ENCODE data around the gene SH3RF3. TPM values are rescaled to one million over a fixed set of nuclear protein-coding genes. Genes with fewer than 3 reads are reported as not detected.

The SH3RF3 gene
- total RNA-seq, 2 experiments from 2014 or later, result 0.05 to 0.06 TPM

DNA sequence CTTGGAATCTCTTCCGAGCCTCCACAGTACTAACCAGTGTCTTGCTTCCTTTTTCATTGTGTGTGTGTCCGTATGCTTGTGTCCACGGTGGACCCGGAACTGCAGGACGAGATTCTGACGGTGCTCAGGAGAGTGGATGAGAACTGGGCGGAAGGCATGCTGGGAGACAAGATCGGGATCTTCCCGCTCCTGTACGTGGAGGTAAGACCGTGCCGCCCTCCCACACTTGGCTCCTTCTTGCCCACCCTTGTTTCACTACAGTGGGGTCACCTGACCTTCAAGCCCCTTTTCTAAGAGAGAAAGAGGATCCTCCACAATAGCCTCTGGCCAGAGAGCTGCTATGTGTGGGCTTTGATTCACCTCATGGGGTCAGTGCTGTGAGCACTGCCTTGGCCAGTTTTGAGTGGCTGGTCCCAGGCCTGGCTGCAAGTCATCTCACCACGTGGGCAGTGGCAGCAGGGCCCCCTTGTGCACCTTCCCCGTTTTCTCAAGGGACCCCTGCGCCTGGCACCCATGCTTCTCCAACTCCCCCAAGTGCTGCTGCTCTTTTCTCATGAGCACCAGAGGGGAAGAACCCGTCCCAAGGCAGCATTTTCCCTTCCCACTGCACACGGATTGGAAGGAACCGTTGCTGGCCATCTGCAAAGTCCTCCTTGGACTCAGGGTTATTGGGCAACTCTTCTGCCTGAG, 242.6 kb downstream of the SH3RF3 start:
- DNase-seq (peak; percentile 25), ATAC-seq (no peak)
- H3K36me3 Mint-ChIP-seq, result no peaks in the 10 kb centered on the region
- H3K9me3 Mint-ChIP-seq (ENCODE audit: low read depth), result no peaks in the 10 kb centered on the region
- H3K27ac Mint-ChIP-seq, result no peak overlapping the region
- H3K4me1 Mint-ChIP-seq, result no peaks in the 10 kb centered on the region
- CTCF ChIA-PET, result no interaction called here
- no peak overlapping the region for H3K4me3 Mint-ChIP-seq
- peaks cover 5% of the 10 kb centered on the region for H3K27me3 Mint-ChIP-seq

DNA sequence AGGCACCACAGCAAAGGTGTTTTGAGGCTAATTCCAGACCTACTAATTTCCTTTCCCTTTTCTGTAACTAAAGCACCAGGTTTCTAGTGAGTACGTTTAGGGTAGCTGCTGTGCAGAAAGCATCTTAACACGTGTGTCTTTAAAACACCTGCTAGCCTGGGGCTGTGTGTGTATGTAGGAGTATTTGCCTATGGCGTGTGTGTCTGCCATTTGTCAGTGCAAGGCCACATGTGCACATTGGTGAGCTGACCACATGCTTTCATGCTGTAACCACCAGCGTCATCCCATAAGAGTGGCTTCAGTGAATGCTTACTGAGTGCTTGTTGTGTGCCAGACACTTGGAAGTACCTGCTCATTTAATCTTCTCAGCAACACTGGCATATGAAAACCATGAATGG, 243.2 kb downstream of the SH3RF3 start:
- no peaks in the 10 kb centered on the region for H3K36me3 Mint-ChIP-seq
- no peak overlapping the region for H3K4me3 Mint-ChIP-seq
- no peak overlapping the region for H3K27ac Mint-ChIP-seq
- CTCF ChIA-PET, result no interaction called here
- peak; percentile 23 for DNase-seq
- ATAC-seq, result no peak
- peaks cover 5% of the 10 kb centered on the region for H3K27me3 Mint-ChIP-seq
- H3K4me1 Mint-ChIP-seq, result no peaks in the 10 kb centered on the region
- no peaks in the 10 kb centered on the region for H3K9me3 Mint-ChIP-seq (ENCODE audit: low read depth)

DNA sequence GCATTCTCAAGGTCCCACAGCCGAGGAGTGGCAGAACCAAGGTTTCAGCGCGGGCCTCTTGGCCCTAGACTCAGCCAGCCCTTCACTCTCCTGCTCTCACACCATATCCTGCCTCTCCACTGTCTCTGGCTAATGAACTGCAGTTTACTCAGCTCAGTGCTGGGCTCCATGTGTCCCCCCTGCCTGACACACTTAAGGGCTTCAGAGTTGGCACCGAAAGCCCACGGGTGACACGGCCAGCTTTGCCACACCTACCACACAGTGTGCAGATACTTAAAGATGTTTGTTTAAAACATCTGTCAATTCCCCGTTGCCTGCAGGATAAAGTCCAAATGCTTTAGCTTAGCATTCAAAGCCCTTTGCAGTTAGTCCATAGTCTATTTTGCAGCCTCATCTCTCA, 243.6 kb downstream of the SH3RF3 start:
- no peaks in the 10 kb centered on the region for H3K9me3 Mint-ChIP-seq (ENCODE audit: low read depth)
- ATAC-seq, result no peak
- H3K36me3 Mint-ChIP-seq, result no peaks in the 10 kb centered on the region
- H3K27ac Mint-ChIP-seq, result no peak overlapping the region
- peaks cover 2% of the 10 kb centered on the region for H3K27me3 Mint-ChIP-seq
- CTCF ChIA-PET, result no interaction called here
- no peak for DNase-seq
- no peaks in the 10 kb centered on the region for H3K4me1 Mint-ChIP-seq
- H3K4me3 Mint-ChIP-seq, result no peak overlapping the region

DNA sequence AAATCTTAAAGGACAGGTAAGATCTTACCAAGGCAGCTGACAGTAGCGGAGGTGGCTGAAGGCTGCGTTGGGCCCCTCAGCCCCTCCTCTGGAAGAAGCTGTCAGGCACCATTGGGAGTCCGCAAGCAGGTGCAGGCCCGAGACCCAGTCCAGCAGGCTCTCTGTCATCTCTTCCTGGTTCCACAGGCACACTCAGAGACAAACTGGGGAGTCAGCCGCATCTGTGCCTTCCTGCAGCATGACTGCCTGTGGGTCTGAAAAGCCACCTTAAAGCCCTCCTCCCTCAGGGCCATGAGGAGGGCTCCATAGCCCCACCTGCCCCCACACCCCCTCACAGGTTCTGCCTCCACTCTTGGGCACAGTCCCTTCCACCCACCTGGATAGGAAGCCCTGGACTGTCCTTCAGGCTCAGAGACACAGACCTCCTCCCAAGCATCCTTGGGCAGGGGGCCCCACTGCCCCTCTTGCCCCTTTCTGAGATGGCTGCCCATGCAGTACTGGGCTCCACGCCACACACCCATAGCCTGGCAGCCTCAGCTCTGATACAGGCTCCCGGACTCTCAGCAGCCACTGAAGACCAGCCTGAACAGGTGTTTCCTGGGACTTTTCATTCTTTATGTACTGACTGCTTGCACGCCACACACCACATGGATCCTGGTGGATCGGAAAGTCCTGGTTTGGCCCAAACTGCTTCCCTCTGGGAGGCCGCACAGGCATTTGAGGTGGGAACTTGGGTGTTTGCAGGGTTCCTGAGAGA, 245.0 kb downstream of the SH3RF3 start:
- ATAC-seq, result no peak
- H3K27ac Mint-ChIP-seq, result no peak overlapping the region

DNA sequence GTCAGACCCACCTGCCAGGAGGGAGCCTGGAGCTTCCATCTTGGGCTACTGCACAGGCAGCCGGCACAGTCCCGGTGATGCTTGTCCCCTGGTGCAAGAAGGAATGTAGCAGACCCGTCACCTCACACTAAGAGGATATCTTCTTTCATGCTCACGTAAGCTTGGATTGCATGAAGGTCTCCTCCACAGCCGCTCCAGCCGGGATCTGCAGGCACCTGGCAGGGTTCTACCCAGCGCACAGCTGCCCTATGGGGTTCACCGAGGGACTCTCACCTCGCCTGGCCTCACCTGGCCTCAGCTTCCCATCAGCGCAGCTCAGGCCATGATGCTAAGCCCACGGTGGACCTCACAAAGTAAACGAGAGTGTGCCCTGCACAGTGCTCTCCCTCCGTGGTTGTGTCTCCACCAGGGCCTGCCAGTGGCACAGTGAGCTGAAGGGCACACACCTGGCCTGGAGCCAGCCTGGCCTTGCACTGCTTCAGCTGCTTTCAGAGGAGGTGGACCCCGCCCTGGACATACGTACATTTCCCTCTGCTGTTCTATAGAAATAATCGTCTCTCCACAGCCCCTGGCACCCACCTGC, 245.6 kb downstream of the SH3RF3 start:
- Mint-ChIP-seq H3K27me3 (no peaks in the 10 kb centered on the region), H3K9me3 (ENCODE audit: low read depth) (no peaks in the 10 kb centered on the region), H3K36me3 (no peaks in the 10 kb centered on the region), H3K27ac (no peak overlapping the region), H3K4me3 (no peak overlapping the region), H3K4me1 (no peaks in the 10 kb centered on the region)
- ATAC-seq (no peak), DNase-seq (peak; percentile 38)
- CTCF ChIA-PET, result no interaction called here

More for the DNA sequence above, 245.0 kb downstream of the SH3RF3 start:
- CTCF ChIA-PET, result no interaction called here
- H3K36me3 Mint-ChIP-seq, result no peaks in the 10 kb centered on the region
- no peak overlapping the region for H3K4me3 Mint-ChIP-seq
- DNase-seq, result peak; percentile 28
- no peaks in the 10 kb centered on the region for H3K27me3 Mint-ChIP-seq
- no peaks in the 10 kb centered on the region for H3K4me1 Mint-ChIP-seq
- H3K9me3 Mint-ChIP-seq (ENCODE audit: low read depth), result no peaks in the 10 kb centered on the region

DNA sequence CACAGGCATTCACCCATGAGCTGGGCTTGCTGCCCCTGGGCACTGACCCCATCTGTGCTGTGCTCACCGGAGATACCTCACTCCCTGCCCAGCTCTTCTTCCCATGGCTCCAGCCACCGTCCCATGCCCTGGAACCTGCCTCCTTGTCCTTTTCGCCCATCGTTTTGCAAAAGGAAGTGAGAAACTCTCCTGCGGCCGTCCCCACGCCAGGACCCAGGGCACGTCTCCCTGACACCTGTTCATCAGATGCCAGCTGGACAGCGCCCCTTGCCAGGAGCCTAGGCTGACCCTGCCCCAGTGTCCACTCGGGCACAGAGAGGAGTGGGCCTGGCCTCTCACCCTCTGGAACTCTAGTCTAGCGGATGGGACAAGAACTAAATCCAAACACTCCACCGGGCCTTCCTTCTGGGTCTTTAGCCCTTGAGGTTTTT, 246.1 kb downstream of the SH3RF3 start:
- DNase-seq, result peak; percentile 28
- H3K27me3 Mint-ChIP-seq, result no peaks in the 10 kb centered on the region

DNA sequence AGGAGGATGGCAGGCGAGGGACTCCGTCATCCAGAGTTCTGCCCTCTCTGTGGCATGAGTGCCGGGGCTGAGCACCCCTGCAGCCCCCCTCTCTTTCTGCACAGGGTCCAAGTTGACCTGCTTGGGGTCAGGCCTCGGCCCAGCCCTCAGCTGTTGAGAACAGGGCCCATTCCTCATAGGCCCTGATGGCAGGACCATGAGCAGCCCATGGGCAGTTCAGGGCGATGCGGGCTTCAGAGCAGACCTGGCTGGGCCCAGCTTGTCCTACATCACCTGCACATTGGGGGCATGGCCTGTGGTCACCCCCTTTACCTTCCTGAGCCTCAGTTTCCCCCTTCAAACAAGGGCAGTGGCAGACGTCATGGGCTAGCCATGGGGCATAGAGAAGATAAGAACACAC, 246.7 kb downstream of the SH3RF3 start:
- no peak overlapping the region for H3K4me3 Mint-ChIP-seq
- no peaks in the 10 kb centered on the region for H3K27me3 Mint-ChIP-seq
- no peaks in the 10 kb centered on the region for H3K36me3 Mint-ChIP-seq
- no peak overlapping the region for H3K27ac Mint-ChIP-seq
- no peaks in the 10 kb centered on the region for H3K9me3 Mint-ChIP-seq (ENCODE audit: low read depth)
- H3K4me1 Mint-ChIP-seq, result no peaks in the 10 kb centered on the region
- ATAC-seq (no peak), DNase-seq (no peak)
- CTCF ChIA-PET, result no interaction called here

More for the DNA sequence above, 246.1 kb downstream of the SH3RF3 start:
- Mint-ChIP-seq H3K27ac (no peak overlapping the region), H3K4me3 (no peak overlapping the region), H3K36me3 (no peaks in the 10 kb centered on the region), H3K4me1 (no peaks in the 10 kb centered on the region), H3K9me3 (ENCODE audit: low read depth) (no peaks in the 10 kb centered on the region)
- CTCF ChIA-PET, result no interaction called here
- ATAC-seq, result no peak

DNA sequence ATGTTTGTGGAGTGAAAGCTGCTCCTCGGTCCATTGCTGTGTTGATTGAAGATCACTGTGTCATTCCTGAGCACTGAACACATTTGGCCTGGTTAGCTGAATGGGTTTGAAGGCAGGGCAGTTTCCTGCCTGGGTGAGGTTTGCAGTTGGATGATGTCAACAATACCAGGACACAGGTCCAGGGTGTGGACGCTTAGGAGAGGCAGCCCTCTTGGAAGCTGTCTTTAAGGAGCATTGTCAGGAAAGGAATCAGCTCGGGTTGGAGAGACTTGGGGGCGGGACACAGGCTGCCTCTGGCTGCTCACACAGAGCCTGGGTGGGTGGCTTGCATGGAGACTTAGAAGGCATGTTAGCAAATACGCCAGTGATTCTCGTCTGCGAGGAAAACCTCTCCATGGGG, 247.1 kb downstream of the SH3RF3 start:
- H3K27me3 Mint-ChIP-seq, result no peaks in the 10 kb centered on the region
- H3K4me3 Mint-ChIP-seq, result no peak overlapping the region
- H3K4me1 Mint-ChIP-seq, result no peaks in the 10 kb centered on the region
- no peak overlapping the region for H3K27ac Mint-ChIP-seq
- no peak for ATAC-seq
- peak; percentile 14 for DNase-seq
- no peaks in the 10 kb centered on the region for H3K9me3 Mint-ChIP-seq (ENCODE audit: low read depth)
- CTCF ChIA-PET, result no interaction called here
- no peaks in the 10 kb centered on the region for H3K36me3 Mint-ChIP-seq

DNA sequence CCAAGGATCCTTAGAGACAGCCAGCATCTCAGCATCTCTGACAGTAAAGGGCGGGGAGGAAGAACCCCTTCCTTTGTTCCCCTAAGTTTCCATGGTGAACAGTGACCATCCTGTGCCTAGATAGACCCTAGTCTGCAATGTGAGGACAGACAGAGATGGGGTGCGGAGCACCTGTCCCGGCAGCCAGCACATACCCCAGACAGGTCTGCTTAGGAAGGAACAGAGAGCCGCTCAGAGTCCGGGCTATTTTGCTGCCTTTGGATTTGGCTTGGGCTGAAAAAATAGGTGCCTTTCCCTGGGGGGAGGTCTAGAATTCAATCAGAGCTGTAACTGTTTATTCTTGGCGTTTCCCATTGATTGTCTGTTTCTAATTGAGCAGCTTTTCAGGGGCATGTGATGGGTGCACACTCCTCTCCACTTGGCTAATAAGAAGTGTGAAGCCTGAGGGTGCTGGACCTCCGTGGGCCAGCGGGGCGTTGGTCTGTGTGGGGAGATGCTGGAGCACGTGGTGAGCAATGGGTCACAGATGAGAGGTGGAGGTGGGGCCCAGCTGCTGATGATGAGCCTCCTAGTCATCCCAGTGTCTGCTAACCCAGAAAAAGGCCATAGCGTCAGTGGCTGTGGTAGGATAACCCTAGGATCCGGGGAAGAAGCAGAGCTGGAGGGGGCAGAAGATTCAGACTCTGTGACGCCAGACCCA, 247.9 kb downstream of the SH3RF3 start:
- Mint-ChIP-seq H3K27ac (no peak overlapping the region), H3K9me3 (ENCODE audit: low read depth) (no peaks in the 10 kb centered on the region), H3K36me3 (no peaks in the 10 kb centered on the region), H3K27me3 (no peaks in the 10 kb centered on the region), H3K4me1 (no peaks in the 10 kb centered on the region), H3K4me3 (no peak overlapping the region)
- CTCF ChIA-PET, result no interaction called here
- DNase-seq, result peak; percentile 15
- ATAC-seq, result no peak

DNA sequence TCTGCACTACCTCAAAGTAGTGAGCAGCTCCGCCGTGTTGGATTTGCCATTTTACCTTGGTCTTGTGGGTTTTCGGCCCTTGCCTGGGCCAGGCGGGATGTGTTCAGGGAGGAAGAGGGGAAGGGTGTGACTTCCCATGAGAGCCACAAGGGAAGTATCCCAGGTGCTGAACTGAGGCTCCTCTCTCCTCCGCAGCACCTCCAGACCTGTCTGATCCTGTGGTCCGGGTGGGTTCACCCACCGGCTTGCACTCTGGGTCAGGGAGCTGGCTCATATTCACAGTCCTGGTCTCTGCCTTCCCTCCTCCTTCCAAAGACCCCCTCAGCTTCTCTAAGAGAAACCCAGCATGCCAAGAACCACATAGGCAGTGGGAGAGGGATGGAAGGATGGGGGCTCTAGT, 249.0 kb downstream of the SH3RF3 start:
- CTCF ChIA-PET, result no interaction called here
- no peaks in the 10 kb centered on the region for H3K9me3 Mint-ChIP-seq (ENCODE audit: low read depth)
- no peak for ATAC-seq
- H3K27me3 Mint-ChIP-seq, result peaks cover 2% of the 10 kb centered on the region
- no peak overlapping the region for H3K27ac Mint-ChIP-seq
- DNase-seq, result peak; percentile 26
- no peaks in the 10 kb centered on the region for H3K4me1 Mint-ChIP-seq
- H3K36me3 Mint-ChIP-seq, result no peaks in the 10 kb centered on the region
- H3K4me3 Mint-ChIP-seq, result no peak overlapping the region

DNA sequence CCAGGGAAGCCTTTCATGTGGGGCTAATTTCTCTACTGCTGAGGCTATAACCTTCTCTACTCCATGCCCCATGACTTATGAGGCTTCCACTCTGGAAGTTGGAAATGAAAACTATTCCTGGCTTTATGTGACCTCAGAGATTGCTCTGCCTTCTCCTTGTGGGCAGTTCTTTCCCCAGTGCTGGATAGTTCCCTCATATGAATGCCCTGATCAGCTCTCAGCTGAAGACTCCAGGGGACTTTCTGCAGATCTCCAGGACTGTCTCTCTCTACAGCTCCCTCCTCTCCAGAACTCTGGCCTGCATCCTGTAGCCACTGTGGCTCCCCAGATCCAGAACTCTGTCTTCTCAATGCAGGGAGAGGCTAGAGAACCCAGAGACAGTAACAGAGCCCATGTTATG, 249.7 kb downstream of the SH3RF3 start:
- ATAC-seq, result no peak
- Mint-ChIP-seq H3K27me3 (peaks cover 2% of the 10 kb centered on the region), H3K4me3 (no peak overlapping the region), H3K9me3 (ENCODE audit: low read depth) (no peaks in the 10 kb centered on the region), H3K27ac (no peak overlapping the region), H3K4me1 (no peaks in the 10 kb centered on the region), H3K36me3 (no peaks in the 10 kb centered on the region)
- DNase-seq, result peak; percentile 15
- CTCF ChIA-PET, result no interaction called here

DNA sequence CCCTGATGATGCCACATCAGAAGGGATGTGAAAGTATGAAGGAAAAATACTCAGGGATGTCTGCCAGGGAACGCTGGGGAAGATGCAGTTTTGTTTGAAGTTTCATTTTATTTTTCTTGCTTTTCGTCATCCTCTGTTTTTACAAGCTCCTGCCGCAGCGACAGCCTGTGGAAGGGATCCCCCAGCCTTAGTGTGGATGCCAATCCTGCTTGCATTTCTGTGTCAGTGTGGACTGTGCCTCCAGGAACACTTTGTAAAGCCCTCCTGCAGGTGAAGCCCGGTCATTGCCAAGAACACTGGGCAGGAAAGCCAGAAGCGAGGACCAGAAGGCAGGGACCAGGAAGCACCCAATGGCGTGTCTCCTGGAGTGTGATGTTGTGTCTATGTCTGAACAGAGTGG, 250.5 kb downstream of the SH3RF3 start:
- Mint-ChIP-seq H3K9me3 (ENCODE audit: low read depth) (no peaks in the 10 kb centered on the region), H3K27me3 (peaks cover 2% of the 10 kb centered on the region), H3K4me1 (no peaks in the 10 kb centered on the region), H3K27ac (no peak overlapping the region), H3K36me3 (no peaks in the 10 kb centered on the region), H3K4me3 (no peak overlapping the region)
- ATAC-seq, result no peak
- CTCF ChIA-PET, result interaction anchor here (0.5 kb wide), 1 partner anchor 93 kb away, joined by 3 read pairs; no protein-coding TSS in a partner anchor
- peak; percentile 30 for DNase-seq

DNA sequence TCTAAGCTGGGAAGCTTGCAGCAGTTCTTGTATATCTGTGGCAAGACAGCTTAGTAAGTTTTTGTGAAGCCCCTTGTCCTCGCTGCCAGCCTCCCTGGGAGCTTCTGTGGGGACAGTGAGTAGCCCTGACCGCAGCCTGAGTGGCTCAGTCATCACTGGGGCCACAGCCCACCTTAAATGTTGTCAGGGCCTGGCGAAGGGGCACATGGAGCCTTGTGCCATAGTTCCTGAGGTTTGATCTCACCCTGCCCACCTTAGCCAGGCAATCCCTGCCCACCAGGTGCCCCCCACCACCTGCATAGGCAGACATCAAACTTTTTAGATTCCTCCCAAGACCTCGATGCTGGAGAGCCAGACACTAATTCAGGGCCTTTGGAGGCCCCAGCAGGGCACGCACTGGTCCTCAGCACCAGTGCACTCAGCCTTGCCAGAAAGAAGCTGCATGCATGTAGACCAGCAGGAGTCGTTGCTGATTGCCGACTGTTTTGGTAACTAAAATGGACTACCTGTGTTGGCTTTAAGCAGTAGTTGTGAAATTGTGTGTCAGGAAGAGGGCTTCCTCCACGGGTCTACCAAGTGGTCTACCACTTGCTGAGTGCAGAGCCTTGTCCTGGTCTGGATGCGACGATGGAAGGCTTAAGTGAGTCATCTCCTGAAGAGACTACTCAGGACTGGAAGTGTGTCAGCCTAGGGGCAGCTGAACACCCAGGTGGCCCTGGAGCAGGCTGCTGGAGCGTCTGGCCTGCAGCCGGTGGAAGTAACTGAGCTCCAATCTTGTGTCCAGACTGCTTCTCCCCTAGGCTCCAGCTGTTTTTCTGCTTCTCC, 251.7 kb downstream of the SH3RF3 start:
- H3K4me3 Mint-ChIP-seq, result no peak overlapping the region
- no peaks in the 10 kb centered on the region for H3K36me3 Mint-ChIP-seq
- peaks cover 2% of the 10 kb centered on the region for H3K27me3 Mint-ChIP-seq
- no peak overlapping the region for H3K27ac Mint-ChIP-seq
- CTCF ChIA-PET, result no interaction called here
- ATAC-seq (no peak), DNase-seq (peak; percentile 31)
- H3K9me3 Mint-ChIP-seq (ENCODE audit: low read depth), result no peaks in the 10 kb centered on the region
- H3K4me1 Mint-ChIP-seq, result no peaks in the 10 kb centered on the region
